ENCODE measurements around the gene WWOX. TPM values are rescaled to one million over a fixed set of nuclear protein-coding genes. Genes with fewer than 3 reads are reported as not detected.

The WWOX gene
- total and polyA plus RNA-seq, 2 experiments from 2014 or later: 22.1 to 123 TPM

DNA sequence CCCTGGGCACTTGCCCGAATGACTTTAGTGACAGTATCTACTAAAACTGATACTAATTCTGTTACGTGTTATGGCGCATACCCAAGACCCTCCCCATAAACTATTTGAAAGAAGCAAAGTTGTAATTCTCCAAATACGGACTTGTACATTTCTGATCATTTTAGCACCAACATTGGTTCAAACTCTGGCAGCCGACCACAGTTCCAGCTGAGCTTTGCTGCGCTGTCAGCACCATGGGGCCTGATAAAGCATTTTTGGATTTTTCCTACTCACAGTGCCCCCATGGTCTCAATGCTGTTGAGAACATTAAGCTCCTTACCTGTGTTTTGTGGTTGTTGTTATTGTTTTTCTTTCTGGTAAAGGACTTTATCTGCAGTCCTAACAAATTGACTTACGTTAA lies 1040.3 kb downstream of the WWOX start:
- H3K27me3 ChIP-seq: no peaks in the 10 kb centered on the region
- no peak for TF ChIP-seq CTCF (IDR thresholded peaks at IDR 0.05; ENCODE audit: low read depth, low read length)
- no peak for DNase-seq (ENCODE audit: low read depth in 1 of 2, low spot score in 1 of 2)
- no peaks in the 10 kb centered on the region for H3K36me3 ChIP-seq
- no peak overlapping the region for H3K4me3 ChIP-seq
- H3K4me1 ChIP-seq (ENCODE audit: low read depth): no peaks in the 10 kb centered on the region
- H3K9me3 ChIP-seq (ENCODE audit: low read depth): no peaks in the 10 kb centered on the region
- H3K27ac ChIP-seq: no peak overlapping the region

- Histone ChIP-seq H3K4me1 (ENCODE audit: low read depth) (no peaks in the 10 kb centered on the region), H3K27me3 (no peaks in the 10 kb centered on the region), H3K9me3 (ENCODE audit: low read depth) (no peaks in the 10 kb centered on the region), H3K27ac (no peak overlapping the region), H3K4me3 (no peak overlapping the region), H3K36me3 (no peaks in the 10 kb centered on the region)
- no peak for DNase-seq (ENCODE audit: low read depth in 1 of 2, low spot score in 1 of 2)
- TF ChIP-seq CTCF (IDR thresholded peaks at IDR 0.05; ENCODE audit: low read depth, low read length): no peak
Measured at GRCh38 chr16:79143026-79143425, 1043.6 kb downstream of the WWOX start.

DNA sequence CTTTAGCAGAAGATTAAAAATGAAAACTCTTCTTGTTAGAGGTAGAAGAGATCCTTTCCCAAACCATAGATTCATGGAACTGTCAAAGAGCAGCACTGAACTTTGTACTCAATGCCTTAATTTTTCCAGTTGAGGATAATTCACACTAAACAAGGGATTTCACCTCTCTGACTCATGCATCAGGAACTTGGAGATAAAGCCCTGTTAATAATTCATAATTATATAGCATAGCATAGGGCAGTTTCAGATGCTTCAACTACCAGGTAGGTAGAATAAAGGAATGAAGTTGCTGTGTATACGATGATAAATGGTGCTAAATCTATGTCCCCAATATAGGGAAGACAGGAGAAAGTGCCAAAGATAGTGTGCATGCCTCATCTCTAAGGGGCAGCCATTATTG lies 1050.7 kb downstream of the WWOX start:
- H3K27ac ChIP-seq: no peak overlapping the region
- H3K4me1 ChIP-seq (ENCODE audit: low read depth): no peaks in the 10 kb centered on the region
- DNase-seq (ENCODE audit: low read depth in 1 of 2, low spot score in 1 of 2): no peak
- no peaks in the 10 kb centered on the region for H3K27me3 ChIP-seq
- H3K4me3 ChIP-seq: no peak overlapping the region
- H3K9me3 ChIP-seq (ENCODE audit: low read depth): no peaks in the 10 kb centered on the region
- no peak for TF ChIP-seq CTCF (IDR thresholded peaks at IDR 0.05; ENCODE audit: low read depth, low read length)
- no peaks in the 10 kb centered on the region for H3K36me3 ChIP-seq

DNA sequence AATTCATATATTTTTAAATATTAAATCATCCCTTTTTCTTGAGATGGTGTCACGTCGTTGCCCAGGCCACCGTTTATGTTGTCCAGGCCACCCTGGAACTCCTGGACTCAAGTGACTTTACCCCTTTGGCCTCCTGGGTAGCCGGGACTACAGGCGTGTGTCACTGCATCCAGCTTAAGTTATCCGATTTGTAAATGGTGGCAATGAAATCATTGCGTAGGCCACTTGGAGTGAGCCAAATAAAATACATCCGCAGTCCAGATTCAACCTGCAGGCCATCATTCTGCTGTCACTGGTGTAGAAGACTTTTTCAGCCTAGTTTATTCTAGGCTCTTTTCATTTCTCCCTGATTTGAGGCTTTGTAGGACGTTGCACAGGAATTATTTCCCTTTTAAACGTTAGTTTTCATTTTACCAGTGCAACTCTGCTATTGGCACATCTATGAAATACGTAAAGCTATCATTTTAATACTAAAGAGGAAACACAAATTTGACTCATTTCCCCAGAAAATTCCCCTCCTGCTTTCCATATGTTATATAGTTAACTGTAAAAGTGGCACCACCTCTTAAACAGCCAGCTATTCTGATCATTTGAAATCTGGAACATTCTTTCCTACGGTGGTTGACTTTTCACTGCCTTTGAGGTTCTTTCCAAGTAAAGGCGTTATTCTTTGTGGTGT lies 1051.3 kb downstream of the WWOX start:
- no peak overlapping the region for H3K4me3 ChIP-seq
- no peaks in the 10 kb centered on the region for H3K36me3 ChIP-seq
- H3K4me1 ChIP-seq (ENCODE audit: low read depth): no peaks in the 10 kb centered on the region
- H3K27me3 ChIP-seq: no peaks in the 10 kb centered on the region
- H3K9me3 ChIP-seq (ENCODE audit: low read depth): no peaks in the 10 kb centered on the region
- DNase-seq (ENCODE audit: low read depth in 1 of 2, low spot score in 1 of 2): no peak
- TF ChIP-seq CTCF (IDR thresholded peaks at IDR 0.05; ENCODE audit: low read depth, low read length): no peak
- H3K27ac ChIP-seq: no peak overlapping the region

DNA sequence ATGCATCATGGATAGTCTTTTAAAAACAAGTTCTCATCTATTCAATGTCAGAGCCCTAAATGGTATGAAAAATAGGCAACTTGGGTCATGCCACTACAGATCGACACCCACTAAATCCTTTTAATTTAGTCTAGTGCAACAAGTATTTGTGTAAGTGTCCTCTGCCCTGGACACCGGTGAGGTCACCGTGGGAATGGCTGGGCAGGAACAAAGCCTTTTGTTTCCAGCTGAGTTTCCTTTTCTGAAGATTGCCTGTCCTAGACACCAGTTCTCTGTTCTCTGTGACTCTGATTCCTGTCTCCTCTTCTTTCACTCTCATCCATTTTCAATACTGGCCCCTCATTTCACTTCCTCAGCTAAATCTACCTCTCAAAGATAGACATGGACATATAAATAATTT lies 1054.6 kb downstream of the WWOX start:
- DNase-seq (ENCODE audit: low read depth in 1 of 2, low spot score in 1 of 2): no peak
- H3K9me3 ChIP-seq (ENCODE audit: low read depth): no peaks in the 10 kb centered on the region
- H3K36me3 ChIP-seq: no peaks in the 10 kb centered on the region
- H3K4me3 ChIP-seq: no peak overlapping the region
- TF ChIP-seq CTCF (IDR thresholded peaks at IDR 0.05; ENCODE audit: low read depth, low read length): no peak
- H3K27me3 ChIP-seq: no peaks in the 10 kb centered on the region
- no peaks in the 10 kb centered on the region for H3K4me1 ChIP-seq (ENCODE audit: low read depth)
- no peak overlapping the region for H3K27ac ChIP-seq
